ENCODE results near the gene PLXDC2.

PLXDC2 gene

DNA sequence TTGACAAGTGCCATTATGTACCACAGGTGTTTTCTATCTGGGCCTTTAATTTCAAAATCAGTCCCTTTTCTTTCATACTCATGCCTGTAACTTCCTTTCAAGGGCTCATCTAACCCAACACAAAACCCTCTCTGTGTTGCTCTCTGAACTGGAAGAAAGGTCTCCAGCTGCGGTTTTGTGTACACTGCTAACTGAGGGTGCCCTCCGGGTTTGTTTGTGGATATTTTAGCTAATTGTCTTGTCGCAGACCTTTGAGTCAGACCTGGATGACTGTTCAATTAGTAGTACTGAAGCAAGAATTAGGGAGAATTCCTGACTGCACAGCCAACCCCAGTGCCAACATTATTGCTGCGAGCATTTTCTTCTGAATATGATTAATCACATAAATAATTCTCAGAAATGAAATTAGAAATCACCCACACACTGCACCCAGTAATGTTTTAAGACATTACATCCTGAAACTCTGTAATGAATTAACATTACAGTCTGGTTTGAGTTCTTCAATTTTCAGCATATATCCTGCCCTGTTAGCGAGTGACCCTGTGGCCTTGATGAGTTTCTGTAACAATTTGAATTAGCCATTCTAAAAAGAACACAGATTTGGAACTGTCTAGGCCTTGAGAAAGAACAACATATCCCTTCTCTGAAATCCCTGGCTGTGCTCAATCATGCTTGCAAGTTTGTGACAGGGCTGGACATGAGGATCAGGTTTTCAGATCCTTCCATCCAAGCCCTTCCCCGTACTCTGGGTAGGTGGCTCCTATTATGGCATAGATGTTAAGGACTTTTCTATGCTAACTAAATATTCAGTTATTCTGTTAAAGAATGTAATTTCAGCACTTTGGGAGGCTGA lies 460.1 kb downstream of the PLXDC2 start:
- TF ChIP-seq, protein P1, sequence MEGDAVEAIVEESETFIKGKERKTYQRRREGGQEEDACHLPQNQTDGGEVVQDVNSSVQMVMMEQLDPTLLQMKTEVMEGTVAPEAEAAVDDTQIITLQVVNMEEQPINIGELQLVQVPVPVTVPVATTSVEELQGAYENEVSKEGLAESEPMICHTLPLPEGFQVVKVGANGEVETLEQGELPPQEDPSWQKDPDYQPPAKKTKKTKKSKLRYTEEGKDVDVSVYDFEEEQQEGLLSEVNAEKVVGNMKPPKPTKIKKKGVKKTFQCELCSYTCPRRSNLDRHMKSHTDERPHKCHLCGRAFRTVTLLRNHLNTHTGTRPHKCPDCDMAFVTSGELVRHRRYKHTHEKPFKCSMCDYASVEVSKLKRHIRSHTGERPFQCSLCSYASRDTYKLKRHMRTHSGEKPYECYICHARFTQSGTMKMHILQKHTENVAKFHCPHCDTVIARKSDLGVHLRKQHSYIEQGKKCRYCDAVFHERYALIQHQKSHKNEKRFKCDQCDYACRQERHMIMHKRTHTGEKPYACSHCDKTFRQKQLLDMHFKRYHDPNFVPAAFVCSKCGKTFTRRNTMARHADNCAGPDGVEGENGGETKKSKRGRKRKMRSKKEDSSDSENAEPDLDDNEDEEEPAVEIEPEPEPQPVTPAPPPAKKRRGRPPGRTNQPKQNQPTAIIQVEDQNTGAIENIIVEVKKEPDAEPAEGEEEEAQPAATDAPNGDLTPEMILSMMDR (IDR thresholded peaks at IDR 0.05; ENCODE audit: control insufficient read depth, insufficient read depth, low read depth, low read length, missing control alignments), result no peak
- no peak for DNase-seq (ENCODE audit: low read depth)
- H3K4me3 ChIP-seq (ENCODE audit: control insufficient read depth, low read depth, low read length), result no peak overlapping the region

DNA sequence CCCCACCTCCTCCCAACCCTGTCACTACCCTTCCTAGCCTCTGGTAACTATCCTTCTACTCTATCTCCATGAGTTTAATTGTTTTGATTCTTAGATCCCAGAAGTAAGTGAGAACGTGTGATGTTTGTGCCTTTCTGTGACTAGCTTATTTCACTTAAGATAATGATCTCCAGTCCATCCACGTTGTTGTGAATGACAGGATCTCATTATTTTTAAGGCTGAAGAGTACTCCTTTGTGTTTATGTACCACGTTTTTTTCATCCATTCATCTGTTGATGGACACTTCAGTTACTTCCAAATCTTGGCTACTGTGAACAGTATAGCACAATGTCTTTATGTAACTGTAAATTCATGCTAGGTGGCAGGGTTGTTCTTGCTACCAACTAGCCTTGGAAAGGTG lies 461.6 kb downstream of the PLXDC2 start:
- TF ChIP-seq, protein P1 (IDR thresholded peaks at IDR 0.05; ENCODE audit: control insufficient read depth, insufficient read depth, low read depth, low read length, missing control alignments), result no peak
- no peak for DNase-seq (ENCODE audit: low read depth)
- H3K4me3 ChIP-seq (ENCODE audit: control insufficient read depth, low read depth, low read length), result no peak overlapping the region

DNA sequence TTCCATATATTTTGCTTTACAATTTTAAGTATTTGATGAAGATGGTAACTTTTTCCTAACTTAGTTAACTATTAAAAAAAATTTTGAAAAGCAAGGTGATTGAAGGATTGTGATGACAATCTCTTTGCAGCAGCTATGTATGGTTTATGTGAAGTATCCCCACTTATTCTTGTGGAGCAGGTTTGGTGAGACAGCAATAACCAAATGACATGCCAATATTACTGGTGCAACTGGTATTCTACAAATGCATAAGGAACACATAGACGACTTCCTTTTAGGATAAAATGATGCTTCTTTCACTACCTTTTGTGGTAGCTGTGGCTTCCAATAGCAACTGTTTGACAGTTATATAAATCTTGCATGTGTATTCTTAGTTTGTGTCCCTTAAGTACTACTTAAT lies 465.3 kb downstream of the PLXDC2 start:
- DNase-seq (ENCODE audit: low read depth), result no peak
- TF ChIP-seq, protein P1 (IDR thresholded peaks at IDR 0.05; ENCODE audit: control insufficient read depth, insufficient read depth, low read depth, low read length, missing control alignments), result no peak
- H3K4me3 ChIP-seq (ENCODE audit: control insufficient read depth, low read depth, low read length), result no peak overlapping the region

DNA sequence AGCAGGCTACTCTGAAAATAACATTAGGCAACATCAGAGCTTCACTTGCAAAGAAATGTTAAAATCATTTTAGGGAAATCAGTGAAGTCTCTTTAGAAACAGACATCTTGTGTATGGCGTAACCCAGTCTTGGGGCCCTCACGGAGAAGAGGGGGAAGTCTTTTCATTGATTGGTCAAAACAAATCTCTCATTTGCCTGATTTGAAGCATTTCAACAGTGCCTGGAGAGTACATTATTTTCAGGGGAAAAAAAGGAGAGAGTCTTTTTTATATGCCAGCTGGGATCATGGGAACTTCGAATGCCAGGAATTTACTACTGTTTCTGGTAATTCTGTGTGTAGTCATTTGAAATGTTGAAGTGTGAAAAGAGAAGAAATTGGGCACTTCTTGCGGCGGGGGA lies 471.4 kb downstream of the PLXDC2 start:
- TF ChIP-seq, protein P1 (IDR thresholded peaks at IDR 0.05; ENCODE audit: control insufficient read depth, insufficient read depth, low read depth, low read length, missing control alignments), result no peak
- no peak for DNase-seq (ENCODE audit: low read depth)
- no peak overlapping the region for H3K4me3 ChIP-seq (ENCODE audit: control insufficient read depth, low read depth, low read length)

DNA sequence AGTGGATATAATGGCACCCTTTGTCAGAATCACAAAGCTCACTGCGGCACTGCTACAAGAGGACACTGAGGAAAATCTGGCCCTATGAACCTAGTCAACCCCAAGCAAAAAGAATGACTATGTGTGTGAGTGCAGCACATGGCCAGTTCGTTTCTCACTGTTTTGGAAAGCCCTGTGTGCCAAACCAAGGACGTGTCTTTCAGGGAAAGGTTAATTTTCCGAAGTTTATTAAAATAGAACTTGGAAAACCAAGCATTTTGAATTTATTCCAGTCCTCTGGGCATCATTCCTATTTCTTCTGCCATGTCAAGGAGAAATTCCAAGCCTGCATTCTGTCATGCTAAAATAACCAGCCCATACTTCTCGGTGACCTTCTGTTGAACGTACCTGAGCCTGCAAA lies 471.8 kb downstream of the PLXDC2 start:
- no peak for DNase-seq (ENCODE audit: low read depth)
- TF ChIP-seq, protein P1 (IDR thresholded peaks at IDR 0.05; ENCODE audit: control insufficient read depth, insufficient read depth, low read depth, low read length, missing control alignments), result no peak
- no peak overlapping the region for H3K4me3 ChIP-seq (ENCODE audit: control insufficient read depth, low read depth, low read length)

DNA sequence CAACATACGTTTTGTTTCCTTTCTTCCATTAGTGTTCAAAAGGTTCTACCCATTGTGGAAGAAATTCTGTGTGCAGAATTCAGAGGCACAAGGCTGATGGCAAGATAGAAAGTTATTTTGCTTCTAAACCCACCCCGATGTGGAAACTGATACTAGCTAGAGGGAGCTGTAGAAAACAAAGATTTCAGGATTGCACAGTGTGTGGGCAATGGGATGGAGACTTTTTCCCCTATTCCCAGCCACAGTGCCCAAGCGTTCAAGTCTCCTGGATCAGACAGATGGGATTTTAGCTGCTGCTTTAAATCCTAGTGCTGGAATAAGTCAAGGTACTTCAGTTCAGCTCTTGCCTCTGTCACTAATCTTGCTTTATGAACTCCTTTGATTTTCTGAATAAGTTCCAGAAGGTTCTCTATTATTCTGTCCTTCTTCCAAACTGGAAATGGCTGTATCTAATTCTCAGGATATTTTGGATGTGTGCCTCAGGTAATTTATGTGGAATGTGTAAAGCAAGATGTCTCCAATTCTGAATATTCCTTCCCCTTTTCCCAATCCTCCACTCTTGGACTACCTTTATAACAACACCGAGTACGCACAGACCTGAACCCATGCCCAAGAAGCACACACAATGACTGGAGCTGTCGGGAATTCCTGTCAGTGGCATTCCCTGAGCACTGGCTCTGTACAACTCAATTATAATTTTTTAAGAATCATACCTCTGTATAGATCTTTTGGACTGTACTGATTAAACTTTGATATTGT lies 473.0 kb downstream of the PLXDC2 start:
- DNase-seq (ENCODE audit: low read depth), result no peak
- TF ChIP-seq, protein P1 (IDR thresholded peaks at IDR 0.05; ENCODE audit: control insufficient read depth, insufficient read depth, low read depth, low read length, missing control alignments), result no peak
- no peak overlapping the region for H3K4me3 ChIP-seq (ENCODE audit: control insufficient read depth, low read depth, low read length)
